ENCODE data around the gene FAM209A.

Gene FAM209A

GRCh38 chr20:56501116-56501515 lies 23.4 kb upstream of the FAM209A start:
- Histone ChIP-seq H3K4me3 (ENCODE audit: low read length) (no peak overlapping the region), H3K27me3 (ENCODE audit: low read depth, low read length) (no peaks in the 10 kb centered on the region), H3K36me3 (replicated peaks; ENCODE audit: low read depth, low read length) (peaks cover 28% of the 10 kb centered on the region), H3K4me1 (ENCODE audit: low read length) (no peaks in the 10 kb centered on the region), H3K9me3 (ENCODE audit: insufficient read depth, low read length) (no peaks in the 10 kb centered on the region), H3K79me2 (ENCODE audit: low read length) (no peaks in the 10 kb centered on the region), H2AFZ (ENCODE audit: low read depth, low read length) (no peak overlapping the region), H3K4me2 (ENCODE audit: low read length) (no peak overlapping the region), H4K20me1 (ENCODE audit: insufficient read depth, low read length) (no peaks in the 10 kb centered on the region; the same call in 1 of the 2 replicates), H3K27ac (ENCODE audit: low read length) (no peak overlapping the region), H3K9ac (ENCODE audit: low read length) (no peak overlapping the region)
- TF ChIP-seq EZH2phosphoT487 (IDR thresholded peaks at IDR 0.05; ENCODE audit: low read depth) (no peak), CTCF (IDR thresholded peaks at IDR 0.05; ENCODE audit: low read depth, low read length) (no peak)

- Histone ChIP-seq H3K9ac (ENCODE audit: low read length) (no peak overlapping the region), H3K4me3 (ENCODE audit: low read length) (no peak overlapping the region), H3K4me1 (ENCODE audit: low read length) (no peaks in the 10 kb centered on the region), H2AFZ (ENCODE audit: low read depth, low read length) (no peak overlapping the region), H3K79me2 (ENCODE audit: low read length) (no peaks in the 10 kb centered on the region), H3K27ac (ENCODE audit: low read length) (no peak overlapping the region), H3K9me3 (ENCODE audit: insufficient read depth, low read length) (no peaks in the 10 kb centered on the region), H3K4me2 (ENCODE audit: low read length) (no peak overlapping the region), H3K27me3 (ENCODE audit: low read depth, low read length) (no peaks in the 10 kb centered on the region), H4K20me1 (ENCODE audit: insufficient read depth, low read length) (no peaks in the 10 kb centered on the region; the same call in 1 of the 2 replicates), H3K36me3 (replicated peaks; ENCODE audit: low read depth, low read length) (peaks cover 12% of the 10 kb centered on the region)
- TF ChIP-seq EZH2phosphoT487 (IDR thresholded peaks at IDR 0.05; ENCODE audit: low read depth): no peak
- TF ChIP-seq CTCF (IDR thresholded peaks at IDR 0.05; ENCODE audit: low read depth, low read length): no peak
Observed at GRCh38 chr20:56503916-56504315, 20.6 kb upstream of the FAM209A start.

GRCh38 chr20:56504373-56505005 lies 20.1 kb upstream of the FAM209A start:
- H3K4me1 ChIP-seq (ENCODE audit: low read length): no peaks in the 10 kb centered on the region
- no peaks in the 10 kb centered on the region for H3K79me2 ChIP-seq (ENCODE audit: low read length)
- no peaks in the 10 kb centered on the region; the same call in 1 of the 2 replicates for H4K20me1 ChIP-seq (ENCODE audit: insufficient read depth, low read length)
- H3K4me3 ChIP-seq (ENCODE audit: low read length): no peak overlapping the region
- no peak overlapping the region for H3K9ac ChIP-seq (ENCODE audit: low read length)
- H3K36me3 ChIP-seq (replicated peaks; ENCODE audit: low read depth, low read length): peaks cover 12% of the 10 kb centered on the region
- TF ChIP-seq CTCF (IDR thresholded peaks at IDR 0.05; ENCODE audit: low read depth, low read length): peak; percentile 69
- TF ChIP-seq EZH2phosphoT487 (IDR thresholded peaks at IDR 0.05; ENCODE audit: low read depth): no peak
- no peak overlapping the region for H3K27ac ChIP-seq (ENCODE audit: low read length)
- H2AFZ ChIP-seq (ENCODE audit: low read depth, low read length): no peak overlapping the region
- no peaks in the 10 kb centered on the region for H3K27me3 ChIP-seq (ENCODE audit: low read depth, low read length)
- no peak overlapping the region for H3K4me2 ChIP-seq (ENCODE audit: low read length)
- no peaks in the 10 kb centered on the region for H3K9me3 ChIP-seq (ENCODE audit: insufficient read depth, low read length)

GRCh38 chr20:56506103-56506502 lies 18.4 kb upstream of the FAM209A start:
- Histone ChIP-seq H2AFZ (ENCODE audit: low read depth, low read length) (no peak overlapping the region), H3K4me1 (ENCODE audit: low read length) (no peaks in the 10 kb centered on the region), H3K9me3 (ENCODE audit: insufficient read depth, low read length) (no peaks in the 10 kb centered on the region), H3K9ac (ENCODE audit: low read length) (no peak overlapping the region), H4K20me1 (ENCODE audit: insufficient read depth, low read length) (no peaks in the 10 kb centered on the region; the same call in 1 of the 2 replicates), H3K27ac (ENCODE audit: low read length) (no peak overlapping the region), H3K4me3 (ENCODE audit: low read length) (no peak overlapping the region), H3K27me3 (ENCODE audit: low read depth, low read length) (no peaks in the 10 kb centered on the region), H3K4me2 (ENCODE audit: low read length) (no peak overlapping the region), H3K36me3 (replicated peaks; ENCODE audit: low read depth, low read length) (peaks cover 12% of the 10 kb centered on the region), H3K79me2 (ENCODE audit: low read length) (no peaks in the 10 kb centered on the region)
- TF ChIP-seq CTCF (IDR thresholded peaks at IDR 0.05; ENCODE audit: low read depth, low read length): no peak
- TF ChIP-seq EZH2phosphoT487 (IDR thresholded peaks at IDR 0.05; ENCODE audit: low read depth): no peak

All from OCI-LY3 (cell line).